GM15510 (cell line): ENCODE data around the gene MINDY1.
A peak's percentile ranks its signal among the peaks of the same experiment; 100 is the strongest.

Source experiments
- POLR2A ChIP-seq: IDR thresholded peaks from 3 replicates; pipeline ENCODE4 v1.6.1; 2011; ENCODE audit warnings: borderline replicate concordance; ENCODE audit not compliant: insufficient read length; ENCODE audit errors: extremely low read depth

Gene MINDY1

GRCh38 chr1:150981177-150981804, 25.4 kb downstream of the MINDY1 start:
- TF ChIP-seq POLR2A: no peak

GRCh38 chr1:150979092-150980056, 27.3 kb downstream of the MINDY1 start:
- TF ChIP-seq POLR2A: no peak

- no peak for TF ChIP-seq POLR2A
These were observed 29.6 kb downstream of the MINDY1 start for GRCh38 chr1:150976879-150977694.

GRCh38 chr1:150976401-150976821, 30.3 kb downstream of the MINDY1 start:
- no peak for TF ChIP-seq POLR2A

- peak; percentile 40 for TF ChIP-seq POLR2A
These were observed 31.9 kb downstream of the MINDY1 start, which contains the start of gene CERS2 for GRCh38 chr1:150974580-150975478. CERS2 (minus strand) TSS chr1:150974835; CDS start chr1:150969090, 5,745 bp downstream.

- TF ChIP-seq POLR2A: no peak
These were observed 32.7 kb downstream of the MINDY1 start for GRCh38 chr1:150973836-150974579.

- no peak for TF ChIP-seq POLR2A
These were observed 33.4 kb downstream of the MINDY1 start for GRCh38 chr1:150973258-150973835.

- TF ChIP-seq POLR2A: no peak
These were observed 34.2 kb downstream of the MINDY1 start for GRCh38 chr1:150972417-150972940.

- TF ChIP-seq POLR2A: no peak
These were observed 34.9 kb downstream of the MINDY1 start for GRCh38 chr1:150971583-150972416.

GRCh38 chr1:150970808-150971582, 35.7 kb downstream of the MINDY1 start:
- no peak for TF ChIP-seq POLR2A

GRCh38 chr1:150969626-150970025, 37.1 kb downstream of the MINDY1 start:
- no peak for TF ChIP-seq POLR2A
